Fibroblast of pulmonary artery (primary cell): ENCODE data around the gene RPRD1B.
A peak's percentile ranks its signal among the peaks of the same experiment; 100 is the strongest.

ENCODE experiments used
- DNase-seq: peaks from one replicate; pipeline ENCODE4 v3.0.0-alpha.2; 2010; ENCODE audit warnings: low read depth
- H3K4me3 ChIP-seq: replicated peaks from 2 replicates; pipeline ENCODE4 v1.5.1; 2011; ENCODE audit warnings: low read depth, mild to moderate bottlenecking, control low read depth, low read length, moderate library complexity
- CTCF ChIP-seq: IDR thresholded peaks from 2 replicates; pipeline ENCODE4 v1.5.1; 2011; ENCODE audit warnings: mild to moderate bottlenecking, control low read depth, low read length, inconsistent platforms; ENCODE audit errors: missing control alignments

Gene RPRD1B

GRCh38 chr20:38126146-38126921 is 92.8 kb downstream of the RPRD1B start:
- no peak for TF ChIP-seq CTCF
- H3K4me3 ChIP-seq = no peak overlapping the region
- peak; percentile 30 for DNase-seq

- TF ChIP-seq CTCF = no peak
- peak; percentile 78 for DNase-seq
- H3K4me3 ChIP-seq = no peak overlapping the region
These were observed 93.5 kb downstream of the RPRD1B start for GRCh38 chr20:38126932-38127621.

GRCh38 chr20:38127920-38128528 is 94.5 kb downstream of the RPRD1B start:
- no peak for DNase-seq
- H3K4me3 ChIP-seq = no peak overlapping the region
- TF ChIP-seq CTCF = no peak

- H3K4me3 ChIP-seq = no peak overlapping the region
- no peak for DNase-seq
- TF ChIP-seq CTCF = no peak
These were observed 95.1 kb downstream of the RPRD1B start for GRCh38 chr20:38128691-38129090.

- no peak overlapping the region for H3K4me3 ChIP-seq
- TF ChIP-seq CTCF = no peak
- no peak for DNase-seq
These were observed 95.8 kb downstream of the RPRD1B start for GRCh38 chr20:38129248-38129865.

GRCh38 chr20:38129893-38130609 is 96.5 kb downstream of the RPRD1B start:
- no peak for DNase-seq
- H3K4me3 ChIP-seq = no peak overlapping the region
- no peak for TF ChIP-seq CTCF
